Type B pancreatic cell (in vitro differentiated cells): ENCODE measurements around the gene KIRREL3. TPM values are rescaled to one million over a fixed set of nuclear protein-coding genes. Genes with fewer than 3 reads are reported as not detected.

Source experiments
- DNase-seq: peaks from one replicate; pipeline ENCODE4 v3.0.0; 2021; ENCODE audit warnings: mixed read lengths; ENCODE audit not compliant: unreplicated experiment; ENCODE audit errors: extremely low spot score
- H3K27ac Mint-ChIP-seq: 2 replicates; pipeline ENCODE4 v1.8.0; 2021; ENCODE audit warnings: mild to moderate bottlenecking, mixed read lengths
- H3K27me3 Mint-ChIP-seq: 2 replicates; pipeline ENCODE4 v1.8.0; 2021; ENCODE audit warnings: mixed read lengths
- H3K36me3 Mint-ChIP-seq: 2 replicates; pipeline ENCODE4 v1.8.0; 2021; ENCODE audit warnings: mixed read lengths
- H3K4me1 Mint-ChIP-seq: one replicate; pipeline ENCODE4 v1.8.0; 2021; ENCODE audit warnings: mixed read lengths; ENCODE audit not compliant: unreplicated experiment
- H3K4me3 Mint-ChIP-seq: 2 replicates; pipeline ENCODE4 v1.8.0; 2021; ENCODE audit warnings: mild to moderate bottlenecking, mixed read lengths
- H3K9me3 Mint-ChIP-seq: 2 replicates; pipeline ENCODE4 v1.8.0; 2021; ENCODE audit warnings: mixed read lengths
- total RNA-seq: library from RNA; stranded (reverse); gene quantifications from 2 replicates; pipeline ENCODE4 v1.2.1, GENCODE V29; 2021; ENCODE audit warnings: low replicate concordance
- TF ChIP-seq, protein P1 (sequence below): fragments of 200-600 bp; sonication (generic); conservative IDR thresholded peaks from 2 replicates; pipeline ENCODE4 v1.5.0; 2021; ENCODE audit warnings: antibody characterized with exemption, mild to moderate bottlenecking

The KIRREL3 gene
- total RNA-seq, 1 donor from 2014 or later = 4.1 TPM

GRCh38 chr11:126853732-126854131 lies 146.8 kb downstream of the KIRREL3 start:
- TF ChIP-seq, protein P1, sequence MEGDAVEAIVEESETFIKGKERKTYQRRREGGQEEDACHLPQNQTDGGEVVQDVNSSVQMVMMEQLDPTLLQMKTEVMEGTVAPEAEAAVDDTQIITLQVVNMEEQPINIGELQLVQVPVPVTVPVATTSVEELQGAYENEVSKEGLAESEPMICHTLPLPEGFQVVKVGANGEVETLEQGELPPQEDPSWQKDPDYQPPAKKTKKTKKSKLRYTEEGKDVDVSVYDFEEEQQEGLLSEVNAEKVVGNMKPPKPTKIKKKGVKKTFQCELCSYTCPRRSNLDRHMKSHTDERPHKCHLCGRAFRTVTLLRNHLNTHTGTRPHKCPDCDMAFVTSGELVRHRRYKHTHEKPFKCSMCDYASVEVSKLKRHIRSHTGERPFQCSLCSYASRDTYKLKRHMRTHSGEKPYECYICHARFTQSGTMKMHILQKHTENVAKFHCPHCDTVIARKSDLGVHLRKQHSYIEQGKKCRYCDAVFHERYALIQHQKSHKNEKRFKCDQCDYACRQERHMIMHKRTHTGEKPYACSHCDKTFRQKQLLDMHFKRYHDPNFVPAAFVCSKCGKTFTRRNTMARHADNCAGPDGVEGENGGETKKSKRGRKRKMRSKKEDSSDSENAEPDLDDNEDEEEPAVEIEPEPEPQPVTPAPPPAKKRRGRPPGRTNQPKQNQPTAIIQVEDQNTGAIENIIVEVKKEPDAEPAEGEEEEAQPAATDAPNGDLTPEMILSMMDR = no peak
- no peak overlapping the region for H3K4me3 Mint-ChIP-seq
- H3K27me3 Mint-ChIP-seq = no peaks in the 10 kb centered on the region
- no peaks in the 10 kb centered on the region for H3K4me1 Mint-ChIP-seq
- DNase-seq = no peak
- H3K9me3 Mint-ChIP-seq = no peaks in the 10 kb centered on the region
- no peaks in the 10 kb centered on the region for H3K36me3 Mint-ChIP-seq
- no peak overlapping the region for H3K27ac Mint-ChIP-seq

- TF ChIP-seq, protein P1 = no peak
- Mint-ChIP-seq H3K27me3 (no peaks in the 10 kb centered on the region), H3K36me3 (no peaks in the 10 kb centered on the region), H3K9me3 (no peaks in the 10 kb centered on the region), H3K4me1 (peaks cover 8% of the 10 kb centered on the region), H3K27ac (no peak overlapping the region), H3K4me3 (no peak overlapping the region)
- no peak for DNase-seq
Observed at GRCh38 chr11:126844789-126845188, 155.8 kb downstream of the KIRREL3 start.

- no peak for DNase-seq
- Mint-ChIP-seq H3K4me1 (peaks cover 16% of the 10 kb centered on the region), H3K4me3 (no peak overlapping the region), H3K27ac (no peak overlapping the region), H3K9me3 (no peaks in the 10 kb centered on the region), H3K36me3 (no peaks in the 10 kb centered on the region), H3K27me3 (no peaks in the 10 kb centered on the region)
- TF ChIP-seq, protein P1 = no peak
Observed at GRCh38 chr11:126843096-126843495, 157.5 kb downstream of the KIRREL3 start.

- H3K27ac Mint-ChIP-seq = no peak overlapping the region
- H3K4me3 Mint-ChIP-seq = no peak overlapping the region
Observed at GRCh38 chr11:126841999-126842398, 158.6 kb downstream of the KIRREL3 start.

GRCh38 chr11:126840975-126841374 lies 159.6 kb downstream of the KIRREL3 start:
- Mint-ChIP-seq H3K9me3 (no peaks in the 10 kb centered on the region), H3K4me3 (no peak overlapping the region), H3K36me3 (no peaks in the 10 kb centered on the region), H3K27ac (no peak overlapping the region), H3K27me3 (no peaks in the 10 kb centered on the region), H3K4me1 (peaks cover 16% of the 10 kb centered on the region)
- TF ChIP-seq, protein P1 = no peak
- DNase-seq = no peak

More at GRCh38 chr11:126841999-126842398, 158.6 kb downstream of the KIRREL3 start:
- Mint-ChIP-seq H3K36me3 (no peaks in the 10 kb centered on the region), H3K9me3 (no peaks in the 10 kb centered on the region), H3K4me1 (peaks cover 16% of the 10 kb centered on the region), H3K27me3 (no peaks in the 10 kb centered on the region)
- TF ChIP-seq, protein P1 = no peak
- DNase-seq = no peak
